ENCODE results near the gene RNF115.

GRCh38 chr1:145696630-145696960, 127.3 kb downstream of the RNF115 start:
- TF ChIP-seq, protein P1, sequence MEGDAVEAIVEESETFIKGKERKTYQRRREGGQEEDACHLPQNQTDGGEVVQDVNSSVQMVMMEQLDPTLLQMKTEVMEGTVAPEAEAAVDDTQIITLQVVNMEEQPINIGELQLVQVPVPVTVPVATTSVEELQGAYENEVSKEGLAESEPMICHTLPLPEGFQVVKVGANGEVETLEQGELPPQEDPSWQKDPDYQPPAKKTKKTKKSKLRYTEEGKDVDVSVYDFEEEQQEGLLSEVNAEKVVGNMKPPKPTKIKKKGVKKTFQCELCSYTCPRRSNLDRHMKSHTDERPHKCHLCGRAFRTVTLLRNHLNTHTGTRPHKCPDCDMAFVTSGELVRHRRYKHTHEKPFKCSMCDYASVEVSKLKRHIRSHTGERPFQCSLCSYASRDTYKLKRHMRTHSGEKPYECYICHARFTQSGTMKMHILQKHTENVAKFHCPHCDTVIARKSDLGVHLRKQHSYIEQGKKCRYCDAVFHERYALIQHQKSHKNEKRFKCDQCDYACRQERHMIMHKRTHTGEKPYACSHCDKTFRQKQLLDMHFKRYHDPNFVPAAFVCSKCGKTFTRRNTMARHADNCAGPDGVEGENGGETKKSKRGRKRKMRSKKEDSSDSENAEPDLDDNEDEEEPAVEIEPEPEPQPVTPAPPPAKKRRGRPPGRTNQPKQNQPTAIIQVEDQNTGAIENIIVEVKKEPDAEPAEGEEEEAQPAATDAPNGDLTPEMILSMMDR (IDR thresholded peaks at IDR 0.05), result no peak
- TF ChIP-seq POLR2A (IDR thresholded peaks at IDR 0.05) (no peak), EP300 (IDR thresholded peaks at IDR 0.05) (no peak)

All from ovary (tissue), 3 donors.